Liver (tissue), 9 donors: Measurements from ENCODE around the gene ZFX. TPM values are rescaled to one million over a fixed set of nuclear protein-coding genes. Genes with fewer than 3 reads are reported as not detected.

Source experiments
- DNase-seq: peaks from one replicate; pipeline ENCODE4 v3.0.0-alpha.2; 2017; ENCODE audit warnings: low spot score
- H3K27ac ChIP-seq, 2 donors: one replicate each; pipeline ENCODE4 v1.7.0; 2013; ENCODE audit warnings: inconsistent platforms in 2 of 2, low read length in 2 of 2, control low read depth in 1 of 2, low read depth in 1 of 2, mild to moderate bottlenecking in 1 of 2
- H3K27me3 ChIP-seq, 4 donors: one replicate each; pipeline versions ENCODE4 v1.6.1 to v1.7.0; 2013; ENCODE audit warnings: low read length in 3 of 4, inconsistent platforms in 1 of 4, mild to moderate bottlenecking in 1 of 4, moderate library complexity in 1 of 4; ENCODE audit not compliant: control insufficient read depth in 4 of 4, insufficient read depth in 4 of 4
- H3K36me3 ChIP-seq, 4 donors: one replicate each; pipeline versions ENCODE4 v1.6.1 to v1.7.0; 2013; ENCODE audit warnings: low read length in 3 of 4, mild to moderate bottlenecking in 3 of 4, low read depth in 1 of 4, moderate library complexity in 1 of 4; ENCODE audit not compliant: control insufficient read depth in 4 of 4, insufficient read depth in 3 of 4
- H3K4me1 ChIP-seq, 4 donors: one replicate each; pipeline versions ENCODE4 v1.6.1 to v1.7.0; 2013; ENCODE audit warnings: low read length in 3 of 4, mild to moderate bottlenecking in 3 of 4, moderate library complexity in 1 of 4; ENCODE audit not compliant: control insufficient read depth in 4 of 4, insufficient read depth in 4 of 4
- H3K4me3 ChIP-seq, 3 donors: one replicate each; pipeline versions ENCODE4 v1.6.1 to v1.7.0; 2013; ENCODE audit warnings: low read length in 3 of 3, control low read depth in 1 of 3, low read depth in 1 of 3, mild to moderate bottlenecking in 1 of 3
- H3K9ac ChIP-seq, 2 donors: one replicate each; pipeline ENCODE4 v1.7.0; 2013; ENCODE audit warnings: low read length in 2 of 2, mild to moderate bottlenecking in 2 of 2, moderate library complexity in 2 of 2, control low read depth in 1 of 2, low read depth in 1 of 2
- H3K9me3 ChIP-seq, 4 donors: one replicate each; pipeline versions ENCODE4 v1.6.1 to v1.7.0; 2013; ENCODE audit warnings: low read length in 3 of 4; ENCODE audit not compliant: control insufficient read depth in 4 of 4
- EGR1 ChIP-seq, 2 donors: IDR thresholded peaks; 2 replicates each; pipeline ENCODE4 v1.6.1; 2016 to 2018; ENCODE audit warnings: antibody characterized with exemption in 2 of 2, low read depth in 2 of 2
- FOXA1 ChIP-seq: IDR thresholded peaks from 2 replicates; pipeline ENCODE4 v1.6.1; 2016; ENCODE audit warnings: antibody characterized with exemption
- FOXA2 ChIP-seq: IDR thresholded peaks from 2 replicates; pipeline ENCODE4 v1.6.1; 2016; ENCODE audit warnings: antibody characterized with exemption
- HNF4A ChIP-seq, 2 donors: conservative IDR thresholded peaks; 2 replicates each; pipeline ENCODE4 v1.6.1; 2016; ENCODE audit warnings: antibody characterized with exemption in 2 of 2, mild to moderate bottlenecking in 2 of 2
- HNF4G ChIP-seq: IDR thresholded peaks from 2 replicates; pipeline ENCODE4 v1.6.1; 2016; ENCODE audit warnings: antibody characterized with exemption
- JUND ChIP-seq, 2 donors: IDR thresholded peaks; 2 replicates each; pipeline ENCODE4 v1.6.1; 2016; ENCODE audit warnings: antibody characterized with exemption in 2 of 2
- NR2F2 ChIP-seq: IDR thresholded peaks from 2 replicates; pipeline ENCODE4 v1.6.1; 2016; ENCODE audit warnings: antibody characterized with exemption
- RXRA ChIP-seq, 2 donors: IDR thresholded peaks; 2 replicates each; pipeline ENCODE4 v1.6.1; 2017 to 2018; ENCODE audit warnings: antibody characterized with exemption in 2 of 2, mild to moderate bottlenecking in 1 of 2
- SP1 ChIP-seq: IDR thresholded peaks from 2 replicates; pipeline ENCODE4 v1.6.1; 2018; ENCODE audit warnings: antibody characterized with exemption, mild to moderate bottlenecking
- TAF1 ChIP-seq: conservative IDR thresholded peaks from 2 replicates; pipeline ENCODE4 v1.6.1; 2016; ENCODE audit warnings: antibody characterized with exemption, mild to moderate bottlenecking
- YY1 ChIP-seq: IDR thresholded peaks from 2 replicates; pipeline ENCODE4 v1.6.1; 2016; ENCODE audit warnings: antibody characterized with exemption, mild to moderate bottlenecking
- WGBS: extraction: QIAGEN DNeasy Blood & Tissue Kit; methylation state at CpG from one replicate; pipeline ENCODE4 v1.1.7; 2013; 5-methylcytosine and 5-hydroxymethylcytosine counted together
- polyA plus RNA-seq, 2 donors: library from polyadenylated mRNA; stranded (reverse) in 1 of 2; unstranded in 1 of 2; fragments of 200-250 nt in 1 of 2; fragments of >200 nt in 1 of 2; fragmentation: Nextera tagmentation in 1 of 2; extraction: Ambion mirVana in 1 of 2; gene quantifications; one replicate each; pipeline versions ENCODE4 v1.2.1 to v1.2.3, GENCODE V29; 2013 to 2015
- total RNA-seq, 2 donors: library from RNA; depleted of rRNA; stranded (reverse); fragments of >200 nt; gene quantifications; one replicate each; pipeline ENCODE4 v1.2.3, GENCODE V29; 2014
- TF ChIP-seq, protein P1 (sequence below): IDR thresholded peaks from 2 replicates; pipeline ENCODE4 v1.6.1; 2016; ENCODE audit warnings: antibody characterized with exemption
- TF ChIP-seq, protein P2 (sequence below): IDR thresholded peaks from 2 replicates; pipeline ENCODE4 v1.6.1; 2016; ENCODE audit warnings: antibody characterized with exemption
- TF ChIP-seq, protein P3 (sequence below): IDR thresholded peaks from 2 replicates; pipeline ENCODE4 v1.6.1; 2016; ENCODE audit warnings: antibody characterized with exemption, mild to moderate bottlenecking
- TF ChIP-seq, protein P4 (sequence below): IDR thresholded peaks from 2 replicates; pipeline ENCODE4 v1.6.1; 2016; ENCODE audit warnings: antibody characterized with exemption
- TF ChIP-seq, protein P5 (sequence below): fragments of 150-350 bp; IDR thresholded peaks from 2 replicates; pipeline ENCODE4 v1.5.1; 2017; ENCODE audit warnings: improper control_type of control experiment, low read depth, low read length; ENCODE audit not compliant: missing input control
- donor health status: healthy.
- donor health status: healthy.
- donor health status: healthy.
- donor health status: healthy.
- donor health status: healthy.

The ZFX gene
- total and polyA plus RNA-seq, 4 donors: 3.8 to 50.0 (median 19.0) TPM

DNA sequence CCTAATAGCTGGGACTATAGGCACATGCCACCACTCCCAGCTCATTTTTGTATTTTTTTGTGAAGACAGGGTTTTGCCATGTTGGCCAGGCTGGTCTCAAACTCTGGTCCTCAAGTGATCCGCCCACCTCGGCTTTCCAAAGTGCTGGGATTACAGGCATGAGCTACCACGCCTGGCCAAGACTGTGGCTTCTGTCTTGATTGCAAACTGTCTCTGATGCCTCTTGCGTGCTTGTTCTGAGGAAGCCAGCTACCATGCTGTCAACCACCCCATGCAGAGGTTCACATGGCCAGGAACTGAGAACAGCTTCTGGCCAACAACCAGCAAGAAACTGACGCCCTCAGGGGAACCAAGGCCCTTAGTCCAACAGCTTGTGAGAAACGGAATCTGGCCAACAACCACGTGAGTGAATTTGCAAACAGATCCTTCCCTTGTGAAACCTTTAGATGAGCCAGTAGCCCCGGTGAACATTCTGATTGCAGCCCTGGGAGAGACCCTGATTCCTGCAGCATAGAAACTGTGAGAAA is 93.2 kb downstream of the ZFX start:
- Histone ChIP-seq H3K27ac (no peak overlapping the region), H3K9ac (no peak overlapping the region), H3K36me3 (no peaks in the 10 kb centered on the region), H3K27me3 (no peaks in the 10 kb centered on the region), H3K9me3 (no peaks in the 10 kb centered on the region), H3K4me1 (peaks cover 0 to 10% (median 5%) of the 10 kb centered on the region in 4 donors), H3K4me3 (no peak overlapping the region)
- WGBS: 39% methylated on average over 8 of the region's 8 CpGs
- no peak for DNase-seq
- no peak for TF ChIP-seq EGR1 (IDR thresholded peaks at IDR 0.05; ENCODE audit: low read depth in 2 of 2)
- TF ChIP-seq YY1: no peak
- no peak for TF ChIP-seq TAF1
- TF ChIP-seq, protein P1, sequence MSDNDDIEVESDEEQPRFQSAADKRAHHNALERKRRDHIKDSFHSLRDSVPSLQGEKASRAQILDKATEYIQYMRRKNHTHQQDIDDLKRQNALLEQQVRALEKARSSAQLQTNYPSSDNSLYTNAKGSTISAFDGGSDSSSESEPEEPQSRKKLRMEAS: no peak
- TF ChIP-seq FOXA2: no peak

DNA sequence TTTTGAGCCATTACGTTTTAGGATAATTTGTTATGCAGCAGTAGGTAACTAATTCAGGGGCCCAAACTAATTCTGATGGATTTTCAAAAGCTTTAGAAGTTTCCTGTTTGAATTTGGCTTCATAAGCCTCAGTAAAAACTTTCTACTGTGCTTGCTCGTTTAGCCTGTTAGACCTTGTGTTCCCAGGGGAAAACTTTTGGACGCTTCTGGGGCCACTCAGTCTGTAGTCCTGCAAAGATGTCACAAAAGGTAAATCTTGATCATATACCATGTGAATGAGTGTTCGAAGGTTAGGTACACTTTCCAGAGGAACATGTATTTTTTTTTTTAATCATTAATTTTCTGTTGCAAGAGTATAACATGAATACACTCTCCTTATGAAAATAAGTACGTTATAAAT is 93.7 kb downstream of the ZFX start:
- no peak overlapping the region for H3K27ac ChIP-seq
- H3K9me3 ChIP-seq: no peaks in the 10 kb centered on the region
- H3K4me1 ChIP-seq: peaks cover 0 to 10% (median 5%) of the 10 kb centered on the region in 4 donors
- no peak overlapping the region for H3K4me3 ChIP-seq
- DNase-seq: no peak
- TF ChIP-seq, protein P2, sequence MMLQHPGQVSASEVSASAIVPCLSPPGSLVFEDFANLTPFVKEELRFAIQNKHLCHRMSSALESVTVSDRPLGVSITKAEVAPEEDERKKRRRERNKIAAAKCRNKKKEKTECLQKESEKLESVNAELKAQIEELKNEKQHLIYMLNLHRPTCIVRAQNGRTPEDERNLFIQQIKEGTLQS: no peak
- TF ChIP-seq, protein P3, sequence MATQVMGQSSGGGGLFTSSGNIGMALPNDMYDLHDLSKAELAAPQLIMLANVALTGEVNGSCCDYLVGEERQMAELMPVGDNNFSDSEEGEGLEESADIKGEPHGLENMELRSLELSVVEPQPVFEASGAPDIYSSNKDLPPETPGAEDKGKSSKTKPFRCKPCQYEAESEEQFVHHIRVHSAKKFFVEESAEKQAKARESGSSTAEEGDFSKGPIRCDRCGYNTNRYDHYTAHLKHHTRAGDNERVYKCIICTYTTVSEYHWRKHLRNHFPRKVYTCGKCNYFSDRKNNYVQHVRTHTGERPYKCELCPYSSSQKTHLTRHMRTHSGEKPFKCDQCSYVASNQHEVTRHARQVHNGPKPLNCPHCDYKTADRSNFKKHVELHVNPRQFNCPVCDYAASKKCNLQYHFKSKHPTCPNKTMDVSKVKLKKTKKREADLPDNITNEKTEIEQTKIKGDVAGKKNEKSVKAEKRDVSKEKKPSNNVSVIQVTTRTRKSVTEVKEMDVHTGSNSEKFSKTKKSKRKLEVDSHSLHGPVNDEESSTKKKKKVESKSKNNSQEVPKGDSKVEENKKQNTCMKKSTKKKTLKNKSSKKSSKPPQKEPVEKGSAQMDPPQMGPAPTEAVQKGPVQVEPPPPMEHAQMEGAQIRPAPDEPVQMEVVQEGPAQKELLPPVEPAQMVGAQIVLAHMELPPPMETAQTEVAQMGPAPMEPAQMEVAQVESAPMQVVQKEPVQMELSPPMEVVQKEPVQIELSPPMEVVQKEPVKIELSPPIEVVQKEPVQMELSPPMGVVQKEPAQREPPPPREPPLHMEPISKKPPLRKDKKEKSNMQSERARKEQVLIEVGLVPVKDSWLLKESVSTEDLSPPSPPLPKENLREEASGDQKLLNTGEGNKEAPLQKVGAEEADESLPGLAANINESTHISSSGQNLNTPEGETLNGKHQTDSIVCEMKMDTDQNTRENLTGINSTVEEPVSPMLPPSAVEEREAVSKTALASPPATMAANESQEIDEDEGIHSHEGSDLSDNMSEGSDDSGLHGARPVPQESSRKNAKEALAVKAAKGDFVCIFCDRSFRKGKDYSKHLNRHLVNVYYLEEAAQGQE: no peak
- WGBS: 51% methylated on average over 5 of the region's 5 CpGs
- H3K36me3 ChIP-seq: no peaks in the 10 kb centered on the region
- no peak overlapping the region for H3K9ac ChIP-seq
- no peaks in the 10 kb centered on the region for H3K27me3 ChIP-seq

DNA sequence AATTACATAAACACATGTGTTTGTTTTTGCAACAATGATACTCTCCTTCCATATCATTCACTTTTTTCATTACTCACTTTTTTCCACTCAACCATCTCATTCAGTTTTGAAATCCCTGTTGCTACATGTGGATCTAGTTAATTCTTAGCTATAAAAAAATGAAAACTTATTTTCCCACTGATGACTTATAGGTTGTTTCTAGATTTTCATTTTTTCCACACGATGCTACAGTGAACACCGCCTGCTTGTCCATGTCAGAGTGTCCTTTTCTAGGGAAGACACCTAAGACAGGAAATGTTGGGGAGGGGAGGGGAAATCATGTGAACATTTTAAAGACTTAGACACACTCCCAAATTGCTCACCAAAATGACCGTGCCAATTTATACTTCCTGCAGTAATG is 94.2 kb downstream of the ZFX start:
- no peaks in the 10 kb centered on the region for H3K27me3 ChIP-seq
- no peak overlapping the region for H3K9ac ChIP-seq
- H3K4me1 ChIP-seq: peaks cover 0 to 10% (median 5%) of the 10 kb centered on the region in 4 donors
- no peaks in the 10 kb centered on the region for H3K36me3 ChIP-seq
- no peak for DNase-seq
- no peak overlapping the region for H3K4me3 ChIP-seq
- H3K9me3 ChIP-seq: no peaks in the 10 kb centered on the region
- H3K27ac ChIP-seq: no peak overlapping the region
- WGBS: 77% methylated on average over 3 of the region's 3 CpGs
- TF ChIP-seq HNF4A (conservative IDR thresholded peaks at IDR 0.05): no peak
- no peak for TF ChIP-seq NR2F2
- TF ChIP-seq, protein P3: no peak
- TF ChIP-seq, protein P2: no peak
- no peak for TF ChIP-seq YY1
- TF ChIP-seq EGR1 (IDR thresholded peaks at IDR 0.05; ENCODE audit: low read depth in 2 of 2): no peak
- TF ChIP-seq RXRA (IDR thresholded peaks at IDR 0.05): no peak
- TF ChIP-seq SP1: no peak
- TF ChIP-seq HNF4G: no peak
- no peak for TF ChIP-seq FOXA1
- no peak for TF ChIP-seq JUND (IDR thresholded peaks at IDR 0.05)
- TF ChIP-seq, protein P4, sequence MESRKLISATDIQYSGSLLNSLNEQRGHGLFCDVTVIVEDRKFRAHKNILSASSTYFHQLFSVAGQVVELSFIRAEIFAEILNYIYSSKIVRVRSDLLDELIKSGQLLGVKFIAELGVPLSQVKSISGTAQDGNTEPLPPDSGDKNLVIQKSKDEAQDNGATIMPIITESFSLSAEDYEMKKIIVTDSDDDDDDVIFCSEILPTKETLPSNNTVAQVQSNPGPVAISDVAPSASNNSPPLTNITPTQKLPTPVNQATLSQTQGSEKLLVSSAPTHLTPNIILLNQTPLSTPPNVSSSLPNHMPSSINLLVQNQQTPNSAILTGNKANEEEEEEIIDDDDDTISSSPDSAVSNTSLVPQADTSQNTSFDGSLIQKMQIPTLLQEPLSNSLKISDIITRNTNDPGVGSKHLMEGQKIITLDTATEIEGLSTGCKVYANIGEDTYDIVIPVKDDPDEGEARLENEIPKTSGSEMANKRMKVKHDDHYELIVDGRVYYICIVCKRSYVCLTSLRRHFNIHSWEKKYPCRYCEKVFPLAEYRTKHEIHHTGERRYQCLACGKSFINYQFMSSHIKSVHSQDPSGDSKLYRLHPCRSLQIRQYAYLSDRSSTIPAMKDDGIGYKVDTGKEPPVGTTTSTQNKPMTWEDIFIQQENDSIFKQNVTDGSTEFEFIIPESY: no peak
- TF ChIP-seq, protein P5, sequence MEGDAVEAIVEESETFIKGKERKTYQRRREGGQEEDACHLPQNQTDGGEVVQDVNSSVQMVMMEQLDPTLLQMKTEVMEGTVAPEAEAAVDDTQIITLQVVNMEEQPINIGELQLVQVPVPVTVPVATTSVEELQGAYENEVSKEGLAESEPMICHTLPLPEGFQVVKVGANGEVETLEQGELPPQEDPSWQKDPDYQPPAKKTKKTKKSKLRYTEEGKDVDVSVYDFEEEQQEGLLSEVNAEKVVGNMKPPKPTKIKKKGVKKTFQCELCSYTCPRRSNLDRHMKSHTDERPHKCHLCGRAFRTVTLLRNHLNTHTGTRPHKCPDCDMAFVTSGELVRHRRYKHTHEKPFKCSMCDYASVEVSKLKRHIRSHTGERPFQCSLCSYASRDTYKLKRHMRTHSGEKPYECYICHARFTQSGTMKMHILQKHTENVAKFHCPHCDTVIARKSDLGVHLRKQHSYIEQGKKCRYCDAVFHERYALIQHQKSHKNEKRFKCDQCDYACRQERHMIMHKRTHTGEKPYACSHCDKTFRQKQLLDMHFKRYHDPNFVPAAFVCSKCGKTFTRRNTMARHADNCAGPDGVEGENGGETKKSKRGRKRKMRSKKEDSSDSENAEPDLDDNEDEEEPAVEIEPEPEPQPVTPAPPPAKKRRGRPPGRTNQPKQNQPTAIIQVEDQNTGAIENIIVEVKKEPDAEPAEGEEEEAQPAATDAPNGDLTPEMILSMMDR: no peak
